ENCODE data around the gene ZNF778.
"Not testable (repeated sequence)": the region's sequence is repeated elsewhere in the genome, so short reads cannot be mapped to it uniquely, and the experiment has no call there.

The ZNF778 gene

GRCh38 chr16:89183463-89183862 is 34.0 kb upstream of the ZNF778 start:
- no peak for TF ChIP-seq CTCF (IDR thresholded peaks at IDR 0.05; ENCODE audit: extremely low read depth, insufficient read depth, missing control alignments)
- in situ Hi-C loops (cut with MboI; ENCODE audit: low pct_unique_long_range_greater_than_20kb, low sequenced_read_pairs, unreplicated experiment) = no loop called here

GRCh38 chr16:89183975-89184676 is 33.4 kb upstream of the ZNF778 start:
- in situ Hi-C loops (cut with MboI; ENCODE audit: low pct_unique_long_range_greater_than_20kb, low sequenced_read_pairs, unreplicated experiment) = no loop called here
- no peak for TF ChIP-seq CTCF (IDR thresholded peaks at IDR 0.05; ENCODE audit: extremely low read depth, insufficient read depth, missing control alignments)
- no peak for DNase-seq (ENCODE audit: low spot score)

More at GRCh38 chr16:89183463-89183862, 34.0 kb upstream of the ZNF778 start:
- no peak for DNase-seq (ENCODE audit: low spot score)

GRCh38 chr16:89184677-89184932 is 32.9 kb upstream of the ZNF778 start:
- DNase-seq (ENCODE audit: low spot score) = no peak
- in situ Hi-C loops (cut with MboI; ENCODE audit: low pct_unique_long_range_greater_than_20kb, low sequenced_read_pairs, unreplicated experiment) = no loop called here
- no peak for TF ChIP-seq CTCF (IDR thresholded peaks at IDR 0.05; ENCODE audit: extremely low read depth, insufficient read depth, missing control alignments)

- in situ Hi-C loops (cut with MboI; ENCODE audit: low pct_unique_long_range_greater_than_20kb, low sequenced_read_pairs, unreplicated experiment) = no loop called here
- TF ChIP-seq CTCF (IDR thresholded peaks at IDR 0.05; ENCODE audit: extremely low read depth, insufficient read depth, missing control alignments) = no peak
- DNase-seq (ENCODE audit: low spot score) = no peak
Measured at GRCh38 chr16:89184933-89185794, 32.3 kb upstream of the ZNF778 start.

- in situ Hi-C loops (cut with MboI; ENCODE audit: low pct_unique_long_range_greater_than_20kb, low sequenced_read_pairs, unreplicated experiment); DNase-seq (ENCODE audit: low spot score): not testable (repeated sequence)
Measured at GRCh38 chr16:89185887-89186592, 31.5 kb upstream of the ZNF778 start.

GRCh38 chr16:89186593-89187031 is 30.9 kb upstream of the ZNF778 start:
- DNase-seq (ENCODE audit: low spot score); in situ Hi-C loops (cut with MboI; ENCODE audit: low pct_unique_long_range_greater_than_20kb, low sequenced_read_pairs, unreplicated experiment): not testable (repeated sequence)

- in situ Hi-C loops (cut with MboI; ENCODE audit: low pct_unique_long_range_greater_than_20kb, low sequenced_read_pairs, unreplicated experiment) = no loop called here
- DNase-seq (ENCODE audit: low spot score) = no peak
Measured at GRCh38 chr16:89187032-89187769, 30.3 kb upstream of the ZNF778 start.

More at GRCh38 chr16:89187032-89187769, 30.3 kb upstream of the ZNF778 start:
- peak; percentile 2 for TF ChIP-seq CTCF (IDR thresholded peaks at IDR 0.05; ENCODE audit: extremely low read depth, insufficient read depth, missing control alignments)

All from GM13977 (cell line).